ENCODE results near the gene IFNL1. TPM values are rescaled to one million over a fixed set of nuclear protein-coding genes. Genes with fewer than 3 reads are reported as not detected.

Gene IFNL1
- total RNA-seq, 6 donors from 2014 or later, result not detected

- Histone ChIP-seq H3K36me3 (peaks cover 0 to 22% (median 0%) of the 10 kb centered on the region in 4 donors), H3K4me1 (peaks cover 8 to 27% (median 18%) of the 10 kb centered on the region in 4 donors), H3K9me3 (no peaks in the 10 kb centered on the region), H3K27me3 (no peaks in the 10 kb centered on the region), H3K4me3 (no peak overlapping the region), H3K27ac (no peak overlapping the region)
- whole genome bisulfite sequencing, 2 donors, result 86% methylated on average over 5 of the region's 5 CpGs
- TF ChIP-seq EP300 (IDR thresholded peaks at IDR 0.05) (no peak), CTCF (IDR thresholded peaks at IDR 0.05) (no peak), POLR2AphosphoS5 (IDR thresholded peaks at IDR 0.05) (no peak)
- ATAC-seq (ENCODE audit: low FRiP score in 2 of 2) (no peak), DNase-seq (no peak)
Measured at GRCh38 chr19:39324242-39324842, 28.1 kb downstream of the IFNL1 start.

- TF ChIP-seq EP300 (IDR thresholded peaks at IDR 0.05), result no peak
- TF ChIP-seq CTCF (IDR thresholded peaks at IDR 0.05), result no peak
- no peak for TF ChIP-seq POLR2AphosphoS5 (IDR thresholded peaks at IDR 0.05)
- TF ChIP-seq POLR2A (IDR thresholded peaks at IDR 0.05), result no peak
- H3K9me3 ChIP-seq, result no peaks in the 10 kb centered on the region
- WGBS, 2 donors, result 80 to 86% methylated on average over 12 to 16 of the region's 16 CpGs
- H3K4me1 ChIP-seq, result peaks cover 0 to 14% (median 9%) of the 10 kb centered on the region in 4 donors
- H3K27me3 ChIP-seq, result no peaks in the 10 kb centered on the region
- DNase-seq, result no peak
- no peak for ATAC-seq (ENCODE audit: low FRiP score in 2 of 2)
- no peak overlapping the region for H3K27ac ChIP-seq
- peaks cover 0 to 29% (median 2%) of the 10 kb centered on the region in 4 donors for H3K36me3 ChIP-seq
- H3K4me3 ChIP-seq, result no peak overlapping the region
Measured at GRCh38 chr19:39325778-39326665, 29.8 kb downstream of the IFNL1 start.

GRCh38 chr19:39327363-39328045 lies 31.3 kb downstream of the IFNL1 start:
- Histone ChIP-seq H3K4me3 (no peak overlapping the region), H3K4me1 (peaks cover 0 to 16% (median 8%) of the 10 kb centered on the region in 4 donors), H3K27ac (peak overlapping the region in 2 of 4 donors; percentile 22 to 47), H3K36me3 (peaks cover 0 to 38% (median 7%) of the 10 kb centered on the region in 4 donors), H3K27me3 (no peaks in the 10 kb centered on the region), H3K9me3 (no peaks in the 10 kb centered on the region)
- DNase-seq, result no peak
- TF ChIP-seq POLR2AphosphoS5 (IDR thresholded peaks at IDR 0.05), result no peak
- TF ChIP-seq POLR2A (IDR thresholded peaks at IDR 0.05), result no peak
- no peak for TF ChIP-seq EP300 (IDR thresholded peaks at IDR 0.05)
- TF ChIP-seq CTCF (IDR thresholded peaks at IDR 0.05), result no peak
- no peak for ATAC-seq (ENCODE audit: low FRiP score in 2 of 2)
- WGBS, 2 donors, result 63 to 69% methylated on average over 16 of the region's 16 CpGs

- Histone ChIP-seq H3K4me1 (peaks cover 0 to 22% (median 13%) of the 10 kb centered on the region in 4 donors), H3K36me3 (peaks cover 0 to 38% (median 7%) of the 10 kb centered on the region in 4 donors), H3K27ac (peak overlapping the region in 2 of 4 donors; percentile 22 to 47), H3K4me3 (no peak overlapping the region), H3K27me3 (no peaks in the 10 kb centered on the region), H3K9me3 (no peaks in the 10 kb centered on the region)
- no peak for TF ChIP-seq POLR2A (IDR thresholded peaks at IDR 0.05)
- peak; percentile 82 to 99 (median 90) for TF ChIP-seq CTCF (IDR thresholded peaks at IDR 0.05)
- ATAC-seq (ENCODE audit: low FRiP score in 2 of 2) (peak; percentile 84 to 92), DNase-seq (peak; percentile 87 to 96)
- 29 to 30% methylated on average over 17 of the region's 17 CpGs for WGBS, 2 donors
Measured at GRCh38 chr19:39328046-39328705, 32.0 kb downstream of the IFNL1 start.
